ENCODE measurements around the gene OLR1.

DNA sequence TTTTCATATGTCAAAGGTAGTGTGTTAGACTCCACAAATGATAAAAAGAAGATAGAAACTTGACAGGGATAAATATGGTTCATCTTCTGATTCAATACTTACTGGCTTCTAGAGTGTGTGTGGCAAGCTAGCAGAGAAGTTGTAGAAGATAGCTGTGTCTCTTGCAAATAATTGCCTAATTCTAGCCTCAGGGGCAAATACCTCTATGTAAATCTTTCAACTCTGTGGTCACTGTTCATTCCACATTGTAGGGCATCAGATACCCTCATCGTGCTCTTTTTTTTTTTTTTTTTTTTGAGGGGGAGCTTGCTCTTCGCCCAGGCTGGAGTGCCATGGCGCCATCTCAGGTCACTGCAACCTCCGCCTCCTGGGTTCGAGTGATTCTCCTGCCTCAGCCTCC is 1.7 kb downstream of the OLR1 start:
- TF ChIP-seq JUND (IDR thresholded peaks at IDR 0.05) (no peak), SRF (IDR thresholded peaks at IDR 0.05; ENCODE audit: low read depth) (no peak), EGR1 (IDR thresholded peaks at IDR 0.05; ENCODE audit: low read depth) (no peak), ZFX (IDR thresholded peaks at IDR 0.05) (no peak), RAD21 (IDR thresholded peaks at IDR 0.05; ENCODE audit: low read depth) (no peak), ZNF274 (IDR thresholded peaks at IDR 0.05; ENCODE audit: low read depth, low read length) (no peak), CEBPB (IDR thresholded peaks at IDR 0.05; ENCODE audit: low read depth) (no peak), SP1 (IDR thresholded peaks at IDR 0.05; ENCODE audit: low read depth) (no peak), POLR2A (IDR thresholded peaks at IDR 0.05; ENCODE audit: borderline replicate concordance, extremely low read depth, insufficient read depth, insufficient read length) (no peak), SIN3A (IDR thresholded peaks at IDR 0.05; ENCODE audit: low read depth) (no peak)
- TF ChIP-seq, protein P1, sequence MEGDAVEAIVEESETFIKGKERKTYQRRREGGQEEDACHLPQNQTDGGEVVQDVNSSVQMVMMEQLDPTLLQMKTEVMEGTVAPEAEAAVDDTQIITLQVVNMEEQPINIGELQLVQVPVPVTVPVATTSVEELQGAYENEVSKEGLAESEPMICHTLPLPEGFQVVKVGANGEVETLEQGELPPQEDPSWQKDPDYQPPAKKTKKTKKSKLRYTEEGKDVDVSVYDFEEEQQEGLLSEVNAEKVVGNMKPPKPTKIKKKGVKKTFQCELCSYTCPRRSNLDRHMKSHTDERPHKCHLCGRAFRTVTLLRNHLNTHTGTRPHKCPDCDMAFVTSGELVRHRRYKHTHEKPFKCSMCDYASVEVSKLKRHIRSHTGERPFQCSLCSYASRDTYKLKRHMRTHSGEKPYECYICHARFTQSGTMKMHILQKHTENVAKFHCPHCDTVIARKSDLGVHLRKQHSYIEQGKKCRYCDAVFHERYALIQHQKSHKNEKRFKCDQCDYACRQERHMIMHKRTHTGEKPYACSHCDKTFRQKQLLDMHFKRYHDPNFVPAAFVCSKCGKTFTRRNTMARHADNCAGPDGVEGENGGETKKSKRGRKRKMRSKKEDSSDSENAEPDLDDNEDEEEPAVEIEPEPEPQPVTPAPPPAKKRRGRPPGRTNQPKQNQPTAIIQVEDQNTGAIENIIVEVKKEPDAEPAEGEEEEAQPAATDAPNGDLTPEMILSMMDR (IDR thresholded peaks at IDR 0.05 in 2 of 3, conservative IDR thresholded peaks at IDR 0.05 in 1 of 3; ENCODE audit: borderline replicate concordance in 1 of 3, insufficient read depth in 1 of 3, low read depth in 2 of 3, low read length in 2 of 3): no peak
- TF ChIP-seq, protein P2, sequence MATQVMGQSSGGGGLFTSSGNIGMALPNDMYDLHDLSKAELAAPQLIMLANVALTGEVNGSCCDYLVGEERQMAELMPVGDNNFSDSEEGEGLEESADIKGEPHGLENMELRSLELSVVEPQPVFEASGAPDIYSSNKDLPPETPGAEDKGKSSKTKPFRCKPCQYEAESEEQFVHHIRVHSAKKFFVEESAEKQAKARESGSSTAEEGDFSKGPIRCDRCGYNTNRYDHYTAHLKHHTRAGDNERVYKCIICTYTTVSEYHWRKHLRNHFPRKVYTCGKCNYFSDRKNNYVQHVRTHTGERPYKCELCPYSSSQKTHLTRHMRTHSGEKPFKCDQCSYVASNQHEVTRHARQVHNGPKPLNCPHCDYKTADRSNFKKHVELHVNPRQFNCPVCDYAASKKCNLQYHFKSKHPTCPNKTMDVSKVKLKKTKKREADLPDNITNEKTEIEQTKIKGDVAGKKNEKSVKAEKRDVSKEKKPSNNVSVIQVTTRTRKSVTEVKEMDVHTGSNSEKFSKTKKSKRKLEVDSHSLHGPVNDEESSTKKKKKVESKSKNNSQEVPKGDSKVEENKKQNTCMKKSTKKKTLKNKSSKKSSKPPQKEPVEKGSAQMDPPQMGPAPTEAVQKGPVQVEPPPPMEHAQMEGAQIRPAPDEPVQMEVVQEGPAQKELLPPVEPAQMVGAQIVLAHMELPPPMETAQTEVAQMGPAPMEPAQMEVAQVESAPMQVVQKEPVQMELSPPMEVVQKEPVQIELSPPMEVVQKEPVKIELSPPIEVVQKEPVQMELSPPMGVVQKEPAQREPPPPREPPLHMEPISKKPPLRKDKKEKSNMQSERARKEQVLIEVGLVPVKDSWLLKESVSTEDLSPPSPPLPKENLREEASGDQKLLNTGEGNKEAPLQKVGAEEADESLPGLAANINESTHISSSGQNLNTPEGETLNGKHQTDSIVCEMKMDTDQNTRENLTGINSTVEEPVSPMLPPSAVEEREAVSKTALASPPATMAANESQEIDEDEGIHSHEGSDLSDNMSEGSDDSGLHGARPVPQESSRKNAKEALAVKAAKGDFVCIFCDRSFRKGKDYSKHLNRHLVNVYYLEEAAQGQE (IDR thresholded peaks at IDR 0.05; ENCODE audit: low read depth): no peak
- TF ChIP-seq, protein P3, sequence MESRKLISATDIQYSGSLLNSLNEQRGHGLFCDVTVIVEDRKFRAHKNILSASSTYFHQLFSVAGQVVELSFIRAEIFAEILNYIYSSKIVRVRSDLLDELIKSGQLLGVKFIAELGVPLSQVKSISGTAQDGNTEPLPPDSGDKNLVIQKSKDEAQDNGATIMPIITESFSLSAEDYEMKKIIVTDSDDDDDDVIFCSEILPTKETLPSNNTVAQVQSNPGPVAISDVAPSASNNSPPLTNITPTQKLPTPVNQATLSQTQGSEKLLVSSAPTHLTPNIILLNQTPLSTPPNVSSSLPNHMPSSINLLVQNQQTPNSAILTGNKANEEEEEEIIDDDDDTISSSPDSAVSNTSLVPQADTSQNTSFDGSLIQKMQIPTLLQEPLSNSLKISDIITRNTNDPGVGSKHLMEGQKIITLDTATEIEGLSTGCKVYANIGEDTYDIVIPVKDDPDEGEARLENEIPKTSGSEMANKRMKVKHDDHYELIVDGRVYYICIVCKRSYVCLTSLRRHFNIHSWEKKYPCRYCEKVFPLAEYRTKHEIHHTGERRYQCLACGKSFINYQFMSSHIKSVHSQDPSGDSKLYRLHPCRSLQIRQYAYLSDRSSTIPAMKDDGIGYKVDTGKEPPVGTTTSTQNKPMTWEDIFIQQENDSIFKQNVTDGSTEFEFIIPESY (IDR thresholded peaks at IDR 0.05; ENCODE audit: extremely low read depth, insufficient replicate concordance, low read length): no peak

Data from HCT116 (cell line).